Measurements from ENCODE around the gene RABGAP1L. TPM values are rescaled to one million over a fixed set of nuclear protein-coding genes. Genes with fewer than 3 reads are reported as not detected.

Gene RABGAP1L
- total and polyA plus RNA-seq, 2 donors (not counting 3 experiments of a cell fraction or from before 2014, with no cell fraction given), result 6.4 to 22.2 TPM

DNA sequence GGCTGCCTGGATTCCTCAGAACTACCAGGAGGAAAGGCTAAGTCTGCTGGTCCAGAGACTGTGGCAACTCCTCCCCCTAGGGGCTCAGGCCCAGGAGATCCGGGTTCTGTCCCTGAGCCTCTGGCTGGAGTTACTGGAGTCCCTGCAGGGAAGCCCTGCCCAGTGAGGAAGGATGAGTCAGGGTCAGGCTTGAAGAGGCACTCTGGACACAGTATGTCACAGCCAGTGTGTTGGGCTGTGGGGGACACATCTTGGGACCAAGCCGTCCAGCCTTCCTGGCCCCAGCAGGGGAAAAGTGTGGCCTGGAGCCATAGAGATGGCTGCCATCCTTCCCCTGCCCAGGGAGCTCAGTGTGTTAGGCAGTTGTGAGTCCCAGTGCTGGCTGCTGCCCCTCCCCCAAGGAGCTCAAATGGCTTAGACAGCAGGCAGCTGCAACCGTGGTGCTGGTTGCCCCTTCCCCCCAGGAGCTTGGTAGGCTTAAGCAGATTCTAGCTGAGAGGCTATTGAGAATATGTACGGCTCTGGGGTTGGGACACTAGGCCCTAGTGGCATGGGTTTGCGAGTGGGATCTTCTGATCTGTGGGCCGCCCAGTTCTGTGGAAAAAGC is 28.2 kb upstream of the RABGAP1L start:
- Histone ChIP-seq H2AFZ (ENCODE audit: low read depth, low read length) (no peak overlapping the region), H3K9ac (replicated peaks; ENCODE audit: extremely low read depth, insufficient read depth, low read length) (no peak overlapping the region), H3K27me3 (ENCODE audit: control insufficient read depth in 2 of 2, insufficient read depth in 2 of 2, low read length in 2 of 2) (no peaks in the 10 kb centered on the region), H3K9me3 (replicated peaks; ENCODE audit: control insufficient read depth, insufficient read depth, low read length) (no peaks in the 10 kb centered on the region), H3K4me3 (replicated peaks in 1 of 3; ENCODE audit: insufficient read depth in 1 of 3, low read depth in 1 of 3, low read length in 3 of 3) (no peak overlapping the region), H3K9me1 (replicated peaks; ENCODE audit: control insufficient read depth, extremely low read depth, insufficient read depth, low read length) (no peaks in the 10 kb centered on the region), H3K4me2 (ENCODE audit: insufficient read depth, low read length) (no peak overlapping the region), H3K79me2 (ENCODE audit: control insufficient read depth, insufficient read depth, low read length) (no peaks in the 10 kb centered on the region), H3K27ac (ENCODE audit: insufficient read depth, low read depth, low read length) (no peak overlapping the region), H3K4me1 (ENCODE audit: control insufficient read depth, extremely low read depth, insufficient read depth, low read length) (no peaks in the 10 kb centered on the region), H3K36me3 (ENCODE audit: control insufficient read depth in 2 of 2, extremely low read depth in 1 of 2, insufficient read depth in 2 of 2, low read length in 2 of 2) (no peaks in the 10 kb centered on the region), H4K20me1 (replicated peaks; ENCODE audit: control insufficient read depth, extremely low read depth, insufficient read depth, low read length) (no peaks in the 10 kb centered on the region)
- intact Hi-C loops (cut with micrococcal nuclease), result no loop called here
- ChIA-PET CTCF (no interaction called here), POLR2A (no interaction called here)
- dilution Hi-C loops (cut with MboI; ENCODE audit: extremely low pct_ligation_motif_present, low sequenced_read_pairs), result no loop called here
- BruUV-seq (replicated peaks), result no TSS peak
- TF ChIP-seq POLR2AphosphoS5 (IDR thresholded peaks at IDR 0.05; ENCODE audit: insufficient read depth, low read depth, low read length), result no peak
- TF ChIP-seq, protein P1, sequence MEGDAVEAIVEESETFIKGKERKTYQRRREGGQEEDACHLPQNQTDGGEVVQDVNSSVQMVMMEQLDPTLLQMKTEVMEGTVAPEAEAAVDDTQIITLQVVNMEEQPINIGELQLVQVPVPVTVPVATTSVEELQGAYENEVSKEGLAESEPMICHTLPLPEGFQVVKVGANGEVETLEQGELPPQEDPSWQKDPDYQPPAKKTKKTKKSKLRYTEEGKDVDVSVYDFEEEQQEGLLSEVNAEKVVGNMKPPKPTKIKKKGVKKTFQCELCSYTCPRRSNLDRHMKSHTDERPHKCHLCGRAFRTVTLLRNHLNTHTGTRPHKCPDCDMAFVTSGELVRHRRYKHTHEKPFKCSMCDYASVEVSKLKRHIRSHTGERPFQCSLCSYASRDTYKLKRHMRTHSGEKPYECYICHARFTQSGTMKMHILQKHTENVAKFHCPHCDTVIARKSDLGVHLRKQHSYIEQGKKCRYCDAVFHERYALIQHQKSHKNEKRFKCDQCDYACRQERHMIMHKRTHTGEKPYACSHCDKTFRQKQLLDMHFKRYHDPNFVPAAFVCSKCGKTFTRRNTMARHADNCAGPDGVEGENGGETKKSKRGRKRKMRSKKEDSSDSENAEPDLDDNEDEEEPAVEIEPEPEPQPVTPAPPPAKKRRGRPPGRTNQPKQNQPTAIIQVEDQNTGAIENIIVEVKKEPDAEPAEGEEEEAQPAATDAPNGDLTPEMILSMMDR (IDR thresholded peaks at IDR 0.05; ENCODE audit: extremely low read depth in 1 of 2, insufficient read depth in 1 of 2, low read depth in 1 of 2, low read length in 2 of 2), result no peak
- TF ChIP-seq FOS (IDR thresholded peaks at IDR 0.05; ENCODE audit: borderline replicate concordance, insufficient read depth, low read length), result no peak
- TF ChIP-seq EZH2 (IDR thresholded peaks at IDR 0.05; ENCODE audit: borderline replicate concordance, low read depth, low read length, severe bottlenecking), result no peak
- no peak for TF ChIP-seq MYC (IDR thresholded peaks at IDR 0.05; ENCODE audit: low read depth, low read length)
- no peak for TF ChIP-seq GATA2 (IDR thresholded peaks at IDR 0.05; ENCODE audit: insufficient read depth, insufficient read length, low read depth, low read length)
- TF ChIP-seq, protein P2, sequence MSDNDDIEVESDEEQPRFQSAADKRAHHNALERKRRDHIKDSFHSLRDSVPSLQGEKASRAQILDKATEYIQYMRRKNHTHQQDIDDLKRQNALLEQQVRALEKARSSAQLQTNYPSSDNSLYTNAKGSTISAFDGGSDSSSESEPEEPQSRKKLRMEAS (IDR thresholded peaks at IDR 0.05; ENCODE audit: insufficient read depth, insufficient read length), result no peak
- no peak for FAIRE-seq
- DNase-seq (ENCODE audit: low read depth, low spot score), result no peak

Measured in endothelial cell of umbilical vein (primary cell).